PC-3 (cell line): ENCODE measurements around the gene TSPEAR. TPM values are rescaled to one million over a fixed set of nuclear protein-coding genes. Genes with fewer than 3 reads are reported as not detected.

Experiments used
- ATAC-seq: fragments of 200-7000 bp; cut with Tn5 transposase; 2 replicates; pipeline ENCODE4 v1.9.1; 2020; ENCODE audit warnings: mild to moderate bottlenecking, moderate library complexity
- BruUV-seq: library from RNA; stranded (reverse); fragments of 400-500 nt; replicated peaks from 2 replicates; lab custom pipeline; 2021; lab: Mats Ljungman, UMichigan
- CTCF ChIA-PET: fragments of 300-600 bp; sonication (Branson Sonifier 250); formaldehyde crosslinking; loops from one replicate; lab custom pipeline; 2022; ENCODE audit warnings: antibody characterized with exemption; lab: Charles Lee
- POLR2A ChIA-PET: fragments of 300-600 bp; sonication (Branson Sonifier 250); formaldehyde crosslinking; loops from one replicate; lab custom pipeline; 2022; ENCODE audit warnings: antibody characterized with exemption; ENCODE audit not compliant: unreplicated experiment; lab: Charles Lee
- DNase-seq: peaks from one replicate; pipeline ENCODE4 v3.0.0-alpha.2; 2015
- H2AFZ ChIP-seq: fragments of 300-600 bp; sonication (generic); 2 replicates; pipeline ENCODE4 v1.6.0; 2016; ENCODE audit warnings: antibody characterized with exemption, low read length
- H3F3A ChIP-seq: fragments of 300-600 bp; sonication (generic); one replicate; pipeline ENCODE4 v1.6.0; 2017; ENCODE audit warnings: antibody characterized with exemption, low read length, control low read depth, mild to moderate bottlenecking; ENCODE audit not compliant: unreplicated experiment
- H3K27ac ChIP-seq: fragments of 300-600 bp; sonication (generic); 2 replicates; pipeline ENCODE4 v1.5.1; 2016; ENCODE audit warnings: mild to moderate bottlenecking, low read length
- H3K27me3 ChIP-seq: fragments of 300-600 bp; sonication (generic); 2 replicates; pipeline ENCODE4 v1.6.1; 2016; ENCODE audit warnings: low read length, mixed read lengths
- H3K36me3 ChIP-seq: fragments of 300-600 bp; sonication (generic); 2 replicates; pipeline ENCODE4 v1.6.1; 2016; ENCODE audit warnings: low read depth, mixed run types, low read length, mixed read lengths
- H3K4me1 ChIP-seq: fragments of 300-600 bp; sonication (generic); 2 replicates; pipeline ENCODE4 v1.5.1; 2016; ENCODE audit warnings: low read length; ENCODE audit not compliant: insufficient read depth
- H3K4me2 ChIP-seq: fragments of 300-600 bp; sonication (generic); 2 replicates; pipeline ENCODE4 v1.6.0; 2016; ENCODE audit warnings: low read length
- H3K4me3 ChIP-seq: fragments of 300-600 bp; sonication (generic); 2 replicates; pipeline ENCODE4 v1.5.1; 2016; ENCODE audit warnings: mild to moderate bottlenecking, low read length, mixed read lengths
- H3K79me2 ChIP-seq: fragments of 300-600 bp; sonication (generic); 2 replicates; pipeline ENCODE4 v1.6.1; 2017; ENCODE audit warnings: low read length, mixed read lengths
- H3K9ac ChIP-seq: fragments of 300-600 bp; sonication (generic); 2 replicates; pipeline ENCODE4 v1.6.0; 2016; ENCODE audit warnings: mild to moderate bottlenecking, low read length
- H3K9me2 ChIP-seq: fragments of 300-600 bp; sonication (generic); replicated peaks from 2 replicates; pipeline ENCODE4 v1.6.1; 2016; ENCODE audit warnings: mixed run types, low read length, mixed read lengths
- H3K9me3 ChIP-seq: fragments of 300-600 bp; sonication (generic); 2 replicates; pipeline ENCODE4 v1.6.1; 2016; ENCODE audit warnings: low read length, mixed read lengths
- H4K20me1 ChIP-seq: fragments of 300-600 bp; sonication (generic); 2 replicates; pipeline ENCODE4 v1.6.1; 2016; ENCODE audit warnings: low read length, mixed read lengths
- EZH2 ChIP-seq: fragments of 300-600 bp; sonication (generic); IDR thresholded peaks from one replicate; pipeline ENCODE4 v1.6.1; 2017; ENCODE audit warnings: antibody characterized with exemption, mild to moderate bottlenecking, low read length; ENCODE audit not compliant: unreplicated experiment
- EZH2phosphoT487 ChIP-seq: fragments of 300-600 bp; sonication (generic); IDR thresholded peaks from 2 replicates; pipeline ENCODE4 v1.6.1; 2018; ENCODE audit warnings: mild to moderate bottlenecking, antibody characterized with exemption, low read length, borderline replicate concordance
- intact Hi-C: fragments of 100-400 bp; cut with micrococcal nuclease; formaldehyde crosslinking; loops from 2 replicates; pipeline ENCODE4 v1.9.0; 2023
- total RNA-seq: library from RNA; depleted of rRNA; stranded (reverse); fragments of >200 nt; gene quantifications from 2 replicates; pipeline ENCODE4 v1.2.3, GENCODE V29; 2014
- TF ChIP-seq, protein P1 (sequence below): fragments of 300-600 bp; sonication (generic); conservative IDR thresholded peaks from 2 replicates; pipeline ENCODE4 v1.5.1; 2017; ENCODE audit warnings: antibody characterized with exemption, low read depth, mild to moderate bottlenecking, low read length

TSPEAR gene
- total RNA-seq, 1 experiment from 2014 or later = 2.1 TPM

DNA sequence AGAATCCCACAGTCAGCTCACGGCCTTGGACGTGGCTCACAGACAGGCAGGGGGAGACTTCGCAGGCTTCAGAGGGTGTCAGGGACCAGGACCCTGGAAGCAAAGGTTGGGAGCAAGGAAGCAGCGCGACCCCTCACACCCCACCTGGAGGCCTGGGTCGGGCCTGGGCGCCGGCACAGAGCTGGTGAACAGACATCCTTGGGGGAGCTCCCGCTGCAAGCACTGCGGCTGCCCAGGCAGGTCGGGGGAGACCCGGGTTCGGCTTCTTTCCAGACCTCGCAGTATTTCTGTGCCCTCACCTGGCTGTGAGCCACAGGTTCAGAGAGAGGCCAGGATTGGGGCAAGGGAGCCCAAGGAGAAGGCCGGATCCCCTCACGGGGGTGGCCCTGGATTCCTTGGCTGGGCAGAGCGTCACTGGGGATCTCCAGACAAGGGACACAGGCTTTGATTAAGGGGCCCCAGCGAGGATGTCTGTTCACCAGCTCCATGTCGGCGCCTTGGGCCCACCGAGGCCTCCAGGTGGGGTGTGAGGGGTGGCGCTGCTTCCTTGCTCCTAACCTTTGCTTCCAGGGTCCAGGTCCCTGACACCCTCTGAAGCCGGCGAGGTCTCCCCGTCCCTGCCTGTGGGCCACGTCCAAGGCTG lies 37.9 kb upstream of the TSPEAR start:
- ATAC-seq = no peak
- no peaks in the 10 kb centered on the region for H4K20me1 ChIP-seq
- H3K27me3 ChIP-seq = no peaks in the 10 kb centered on the region
- H3K9ac ChIP-seq = no peak overlapping the region
- no peaks in the 10 kb centered on the region for H3K9me3 ChIP-seq
- H3K4me3 ChIP-seq = no peak overlapping the region
- no peak overlapping the region for H2AFZ ChIP-seq
- ChIA-PET POLR2A (no interaction called here), CTCF (no interaction called here)
- TF ChIP-seq, protein P1, sequence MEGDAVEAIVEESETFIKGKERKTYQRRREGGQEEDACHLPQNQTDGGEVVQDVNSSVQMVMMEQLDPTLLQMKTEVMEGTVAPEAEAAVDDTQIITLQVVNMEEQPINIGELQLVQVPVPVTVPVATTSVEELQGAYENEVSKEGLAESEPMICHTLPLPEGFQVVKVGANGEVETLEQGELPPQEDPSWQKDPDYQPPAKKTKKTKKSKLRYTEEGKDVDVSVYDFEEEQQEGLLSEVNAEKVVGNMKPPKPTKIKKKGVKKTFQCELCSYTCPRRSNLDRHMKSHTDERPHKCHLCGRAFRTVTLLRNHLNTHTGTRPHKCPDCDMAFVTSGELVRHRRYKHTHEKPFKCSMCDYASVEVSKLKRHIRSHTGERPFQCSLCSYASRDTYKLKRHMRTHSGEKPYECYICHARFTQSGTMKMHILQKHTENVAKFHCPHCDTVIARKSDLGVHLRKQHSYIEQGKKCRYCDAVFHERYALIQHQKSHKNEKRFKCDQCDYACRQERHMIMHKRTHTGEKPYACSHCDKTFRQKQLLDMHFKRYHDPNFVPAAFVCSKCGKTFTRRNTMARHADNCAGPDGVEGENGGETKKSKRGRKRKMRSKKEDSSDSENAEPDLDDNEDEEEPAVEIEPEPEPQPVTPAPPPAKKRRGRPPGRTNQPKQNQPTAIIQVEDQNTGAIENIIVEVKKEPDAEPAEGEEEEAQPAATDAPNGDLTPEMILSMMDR = no peak
- no peak for TF ChIP-seq EZH2phosphoT487
- no peak for TF ChIP-seq EZH2
- H3K36me3 ChIP-seq = no peaks in the 10 kb centered on the region; the same call in 1 of the 2 replicates
- no peak overlapping the region for H3K27ac ChIP-seq
- H3K4me2 ChIP-seq = no peak overlapping the region
- H3K79me2 ChIP-seq = peaks cover 22% of the 10 kb centered on the region
- no peaks in the 10 kb centered on the region for H3K9me2 ChIP-seq
- no peaks in the 10 kb centered on the region for H3F3A ChIP-seq
- peaks cover 35% of the 10 kb centered on the region for H3K4me1 ChIP-seq
- BruUV-seq = no TSS peak
- intact Hi-C loops = no loop called here
- DNase-seq = no peak

DNA sequence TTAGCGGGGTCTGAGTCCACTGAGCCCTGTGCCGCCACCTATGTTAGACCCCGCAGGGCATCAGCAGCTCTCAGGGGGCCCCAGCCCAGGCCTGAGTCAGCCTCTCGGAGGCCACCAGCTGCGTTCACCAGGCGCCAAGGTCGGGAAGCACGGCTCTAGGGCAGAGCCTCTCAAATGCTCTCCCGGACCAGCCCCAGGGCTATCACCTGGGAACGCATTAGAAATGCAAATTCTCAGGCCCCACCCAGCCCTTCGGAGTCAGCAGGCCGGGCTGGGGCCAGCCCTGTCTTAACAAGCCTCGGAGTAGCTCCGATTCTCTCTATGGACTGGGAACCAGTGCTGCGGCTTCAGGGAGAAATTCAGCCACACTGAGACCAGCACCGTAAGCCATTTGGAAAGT lies 37.2 kb upstream of the TSPEAR start:
- BruUV-seq = no TSS peak
- H3K4me3 ChIP-seq = no peak overlapping the region
- no peak for DNase-seq

More for the DNA sequence above, 37.2 kb upstream of the TSPEAR start:
- peaks cover 22% of the 10 kb centered on the region for H3K79me2 ChIP-seq
- H3K36me3 ChIP-seq = no peaks in the 10 kb centered on the region; the same call in 1 of the 2 replicates
- no peaks in the 10 kb centered on the region for H4K20me1 ChIP-seq
- POLR2A ChIA-PET = no interaction called here
- H3K9me3 ChIP-seq = no peaks in the 10 kb centered on the region
- no peak overlapping the region for H2AFZ ChIP-seq
- H3K27me3 ChIP-seq = no peaks in the 10 kb centered on the region
- intact Hi-C loops = no loop called here
- H3F3A ChIP-seq = no peaks in the 10 kb centered on the region
- peaks cover 31% of the 10 kb centered on the region for H3K4me1 ChIP-seq
- CTCF ChIA-PET = no interaction called here
- H3K4me2 ChIP-seq = no peak overlapping the region
- no peak for TF ChIP-seq EZH2phosphoT487
- TF ChIP-seq EZH2 = no peak
- TF ChIP-seq, protein P1 = no peak
- no peaks in the 10 kb centered on the region for H3K9me2 ChIP-seq
- ATAC-seq = no peak
- no peak overlapping the region for H3K27ac ChIP-seq
- H3K9ac ChIP-seq = no peak overlapping the region
